Endothelial cell (in vitro differentiated cells): ENCODE data around the gene SLC35E4. TPM values are rescaled to one million over a fixed set of nuclear protein-coding genes. Genes with fewer than 3 reads are reported as not detected.

ENCODE experiments used
- DNase-seq: peaks from one replicate; pipeline ENCODE4 v3.0.0; 2021; ENCODE audit warnings: low spot score
- H3K27ac Mint-ChIP-seq: one replicate; pipeline ENCODE4 v1.8.0; 2021; ENCODE audit warnings: mixed read lengths, inconsistent platforms; ENCODE audit not compliant: unreplicated experiment
- H3K27me3 Mint-ChIP-seq: one replicate; pipeline ENCODE4 v1.8.0; 2021; ENCODE audit warnings: mild to moderate bottlenecking, moderate library complexity, mixed read lengths, inconsistent platforms; ENCODE audit not compliant: unreplicated experiment
- H3K36me3 Mint-ChIP-seq: one replicate; pipeline ENCODE4 v1.8.0; 2021; ENCODE audit warnings: mild to moderate bottlenecking, low read depth, mixed read lengths, inconsistent platforms; ENCODE audit not compliant: unreplicated experiment
- H3K4me1 Mint-ChIP-seq: one replicate; pipeline ENCODE4 v1.8.0; 2021; ENCODE audit warnings: mild to moderate bottlenecking, mixed read lengths, inconsistent platforms; ENCODE audit not compliant: unreplicated experiment
- H3K4me3 Mint-ChIP-seq: one replicate; pipeline ENCODE4 v1.8.0; 2021; ENCODE audit warnings: mild to moderate bottlenecking, mixed read lengths, inconsistent platforms; ENCODE audit not compliant: unreplicated experiment
- H3K9me3 Mint-ChIP-seq: one replicate; pipeline ENCODE4 v1.8.0; 2021; ENCODE audit warnings: mixed read lengths, inconsistent platforms; ENCODE audit not compliant: unreplicated experiment
- CTCF ChIP-seq: fragments of 200-600 bp; sonication (generic); IDR thresholded peaks from one replicate; pipeline ENCODE4 v1.5.0; 2021; ENCODE audit warnings: antibody characterized with exemption; ENCODE audit not compliant: unreplicated experiment
- total RNA-seq: library from RNA; stranded (reverse); fragmentation: NEBNext Ultra II Directional; extraction: Animal tissue kit (Norgen Biotek cat#: 25700); gene quantifications from one replicate; pipeline ENCODE4 v1.2.1, GENCODE V29; 2021; ENCODE audit not compliant: unreplicated experiment

The SLC35E4 gene
- total RNA-seq, 1 donor from 2014 or later = 8.4 TPM

GRCh38 chr22:30650508-30651116 lies 15.0 kb downstream of the SLC35E4 start:
- Mint-ChIP-seq H3K4me3 (no peak overlapping the region), H3K36me3 (no peaks in the 10 kb centered on the region), H3K9me3 (no peaks in the 10 kb centered on the region), H3K4me1 (peaks cover 3% of the 10 kb centered on the region), H3K27me3 (peaks cover 4% of the 10 kb centered on the region), H3K27ac (no peak overlapping the region)
- DNase-seq = peak; percentile 22
- no peak for TF ChIP-seq CTCF

GRCh38 chr22:30652852-30653251 lies 17.3 kb downstream of the SLC35E4 start:
- Mint-ChIP-seq H3K4me1 (peaks cover 3% of the 10 kb centered on the region), H3K9me3 (no peaks in the 10 kb centered on the region), H3K4me3 (no peak overlapping the region), H3K36me3 (no peaks in the 10 kb centered on the region), H3K27ac (no peak overlapping the region), H3K27me3 (peaks cover 4% of the 10 kb centered on the region)
- no peak for DNase-seq
- no peak for TF ChIP-seq CTCF

GRCh38 chr22:30654361-30654760 lies 18.8 kb downstream of the SLC35E4 start:
- Mint-ChIP-seq H3K27ac (no peak overlapping the region), H3K36me3 (no peaks in the 10 kb centered on the region), H3K27me3 (peaks cover 4% of the 10 kb centered on the region), H3K9me3 (no peaks in the 10 kb centered on the region), H3K4me1 (peaks cover 3% of the 10 kb centered on the region), H3K4me3 (no peak overlapping the region)
- TF ChIP-seq CTCF = no peak
- DNase-seq = no peak

GRCh38 chr22:30655532-30655931 lies 20.0 kb downstream of the SLC35E4 start:
- Mint-ChIP-seq H3K4me1 (peaks cover 2% of the 10 kb centered on the region), H3K4me3 (no peak overlapping the region), H3K36me3 (no peaks in the 10 kb centered on the region), H3K9me3 (no peaks in the 10 kb centered on the region), H3K27me3 (peaks cover 4% of the 10 kb centered on the region), H3K27ac (no peak overlapping the region)
- no peak for DNase-seq
- TF ChIP-seq CTCF = no peak

GRCh38 chr22:30662040-30662439 lies 26.5 kb downstream of the SLC35E4 start:
- Mint-ChIP-seq H3K4me1 (peaks cover 6% of the 10 kb centered on the region), H3K4me3 (no peak overlapping the region), H3K36me3 (peaks cover 16% of the 10 kb centered on the region), H3K27me3 (peaks cover 3% of the 10 kb centered on the region), H3K9me3 (no peaks in the 10 kb centered on the region), H3K27ac (no peak overlapping the region)
- no peak for TF ChIP-seq CTCF
- no peak for DNase-seq
